Mesothelial cell of epicardium (in vitro differentiated cells): ENCODE results near the gene SRRD. TPM values are rescaled to one million over a fixed set of nuclear protein-coding genes. Genes with fewer than 3 reads are reported as not detected.

Experiments used
- DNase-seq, 2 experiments: peaks; one replicate each; pipeline ENCODE4 v3.0.0; 2021; ENCODE audit warnings: low spot score in 2 of 2; ENCODE audit not compliant: unreplicated experiment in 2 of 2
- H3K27ac Mint-ChIP-seq: 2 replicates; pipeline ENCODE4 v1.8.0; 2021; ENCODE audit warnings: mixed read lengths
- H3K27me3 Mint-ChIP-seq: 2 replicates; pipeline ENCODE4 v1.8.0; 2021; ENCODE audit warnings: low read depth, mixed read lengths
- H3K36me3 Mint-ChIP-seq: 2 replicates; pipeline ENCODE4 v1.8.0; 2021; ENCODE audit warnings: mixed read lengths
- H3K4me1 Mint-ChIP-seq: 2 replicates; pipeline ENCODE4 v1.8.0; 2021; ENCODE audit warnings: mixed read lengths
- H3K4me3 Mint-ChIP-seq: 2 replicates; pipeline ENCODE4 v1.8.0; 2021; ENCODE audit warnings: mild to moderate bottlenecking, moderate library complexity, mixed read lengths
- H3K9me3 Mint-ChIP-seq: 2 replicates; pipeline ENCODE4 v1.8.0; 2021; ENCODE audit warnings: mixed read lengths
- CTCF ChIP-seq: fragments of 200-600 bp; sonication (generic); IDR thresholded peaks from one replicate; pipeline ENCODE4 v1.5.0; 2021; ENCODE audit warnings: antibody characterized with exemption; ENCODE audit not compliant: unreplicated experiment
- total RNA-seq: library from RNA; stranded (reverse); gene quantifications from 3 replicates; pipeline ENCODE4 v1.2.1, GENCODE V29; 2021

The SRRD gene
- total RNA-seq, 1 donor from 2014 or later: 24.1 TPM

GRCh38 chr22:26446808-26447515 lies 36.7 kb upstream of the SRRD start:
- Mint-ChIP-seq H3K4me1 (no peaks in the 10 kb centered on the region), H3K9me3 (no peaks in the 10 kb centered on the region), H3K27ac (no peak overlapping the region), H3K4me3 (no peak overlapping the region), H3K27me3 (no peaks in the 10 kb centered on the region), H3K36me3 (peaks cover 7% of the 10 kb centered on the region)
- TF ChIP-seq CTCF: no peak
- no peak for DNase-seq

- H3K9me3 Mint-ChIP-seq: no peaks in the 10 kb centered on the region
- no peak for DNase-seq
- H3K27me3 Mint-ChIP-seq: no peaks in the 10 kb centered on the region
- H3K36me3 Mint-ChIP-seq: peaks cover 11% of the 10 kb centered on the region
- no peak overlapping the region for H3K4me3 Mint-ChIP-seq
- no peaks in the 10 kb centered on the region for H3K4me1 Mint-ChIP-seq
- no peak for TF ChIP-seq CTCF
- H3K27ac Mint-ChIP-seq: no peak overlapping the region
These were observed 35.9 kb upstream of the SRRD start for GRCh38 chr22:26447584-26448329.

GRCh38 chr22:26448334-26448733 lies 35.3 kb upstream of the SRRD start:
- peaks cover 11% of the 10 kb centered on the region for H3K36me3 Mint-ChIP-seq
- no peak for DNase-seq
- H3K4me1 Mint-ChIP-seq: no peaks in the 10 kb centered on the region
- no peak overlapping the region for H3K4me3 Mint-ChIP-seq
- no peaks in the 10 kb centered on the region for H3K27me3 Mint-ChIP-seq
- H3K9me3 Mint-ChIP-seq: no peaks in the 10 kb centered on the region
- TF ChIP-seq CTCF: no peak
- no peak overlapping the region for H3K27ac Mint-ChIP-seq

- DNase-seq: no peak
- no peak overlapping the region for H3K27ac Mint-ChIP-seq
- TF ChIP-seq CTCF: no peak
These were observed 34.7 kb upstream of the SRRD start for GRCh38 chr22:26448941-26449340.

GRCh38 chr22:26450453-26451185 lies 33.1 kb upstream of the SRRD start:
- no peak for TF ChIP-seq CTCF
- Mint-ChIP-seq H3K9me3 (no peaks in the 10 kb centered on the region), H3K4me1 (no peaks in the 10 kb centered on the region), H3K27me3 (no peaks in the 10 kb centered on the region), H3K36me3 (peaks cover 19% of the 10 kb centered on the region), H3K27ac (no peak overlapping the region), H3K4me3 (no peak overlapping the region)
- DNase-seq: no peak

More at GRCh38 chr22:26448941-26449340, 34.7 kb upstream of the SRRD start:
- H3K9me3 Mint-ChIP-seq: no peaks in the 10 kb centered on the region
- no peaks in the 10 kb centered on the region for H3K4me1 Mint-ChIP-seq
- H3K4me3 Mint-ChIP-seq: no peak overlapping the region
- H3K36me3 Mint-ChIP-seq: peaks cover 13% of the 10 kb centered on the region
- no peaks in the 10 kb centered on the region for H3K27me3 Mint-ChIP-seq
